NT2/D1 (cell line): ENCODE data around the gene PALS2.

Experiments
- YY1 ChIP-seq: IDR thresholded peaks from 2 replicates; pipeline ENCODE4 v1.6.1; 2011; ENCODE audit not compliant: insufficient read length, insufficient read depth
- ZNF274 ChIP-seq: IDR thresholded peaks from 2 replicates; pipeline ENCODE4 v1.6.1; 2011; ENCODE audit warnings: mild to moderate bottlenecking, low read depth, low read length

- TF ChIP-seq YY1 (no peak), ZNF274 (no peak)
Observed at GRCh38 chr7:24611130-24611529, 37.9 kb downstream of the PALS2 start.
